ENCODE measurements around the gene THOC5. TPM values are rescaled to one million over a fixed set of nuclear protein-coding genes. Genes with fewer than 3 reads are reported as not detected.

THOC5 gene
- total and polyA plus RNA-seq, 4 donors: 21.0 to 51.8 (median 27.9) TPM

DNA sequence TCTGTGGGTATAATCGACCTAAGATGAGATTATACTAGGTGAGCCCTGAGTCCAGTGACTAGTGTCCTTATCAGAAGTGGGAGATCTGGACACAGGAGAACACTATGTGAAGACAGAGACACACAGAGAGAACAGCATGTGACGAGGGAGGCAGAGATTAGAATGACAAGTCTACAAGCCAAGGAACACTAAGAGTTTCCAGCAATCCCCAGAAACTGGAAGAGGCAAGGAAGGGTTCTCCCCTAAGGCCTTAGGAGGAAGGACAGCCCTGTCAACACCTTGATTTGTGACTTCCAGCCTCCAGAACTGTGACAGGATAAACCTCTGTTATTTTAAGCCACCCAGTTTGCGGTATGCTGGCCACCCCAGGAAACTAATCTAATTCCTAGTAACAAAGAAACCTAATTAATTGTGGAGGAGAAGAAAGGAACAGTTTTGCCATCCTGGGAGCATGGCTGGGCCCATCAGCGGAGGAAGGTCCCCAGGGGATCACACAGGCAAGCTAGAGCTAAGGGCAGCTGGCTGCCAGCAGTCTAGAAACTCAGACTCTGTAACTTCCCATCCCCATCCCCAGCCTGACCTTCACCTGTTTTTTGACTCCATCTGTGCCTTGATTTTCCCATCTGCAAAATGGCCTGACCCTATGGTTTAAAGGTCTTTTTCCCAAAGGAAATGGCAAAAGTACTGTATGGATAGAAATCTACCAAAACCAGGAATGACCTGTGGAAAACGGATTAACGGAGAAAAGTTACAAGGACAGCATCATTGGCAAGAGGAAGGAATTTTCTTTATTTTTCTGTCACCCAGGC, 10.3 kb upstream of the THOC5 start:
- H3K4me1 ChIP-seq (ENCODE audit: control insufficient read depth in 5 of 5, insufficient read depth in 5 of 5, low read length in 5 of 5): no peaks in the 10 kb centered on the region
- H3K27ac ChIP-seq (ENCODE audit: low read depth in 1 of 2, low read length in 1 of 2): peak overlapping the region in 1 of 2 donors; percentile 65
- no peak overlapping the region for H3K4me3 ChIP-seq
- no peak overlapping the region for H3K9ac ChIP-seq (ENCODE audit: insufficient read depth in 1 of 2, low read length in 2 of 2)
- WGBS, 2 donors: 91 to 92% methylated on average over 6 of the region's 6 CpGs
- no peaks in the 10 kb centered on the region for H3K27me3 ChIP-seq (ENCODE audit: control insufficient read depth in 3 of 3, insufficient read depth in 3 of 3, low read length in 2 of 3)
- H3K36me3 ChIP-seq (ENCODE audit: control insufficient read depth in 4 of 4, insufficient read depth in 4 of 4, low read length in 4 of 4): peaks cover 0 to 36% (median 25%) of the 10 kb centered on the region in 4 donors
- DNase-seq (no peak), ATAC-seq (ENCODE audit: insufficient read depth, low FRiP score) (no peak)
- H3K9me3 ChIP-seq (ENCODE audit: control insufficient read depth in 4 of 4, insufficient read depth in 3 of 4, low read length in 3 of 4): no peaks in the 10 kb centered on the region
- TF ChIP-seq, protein P1, sequence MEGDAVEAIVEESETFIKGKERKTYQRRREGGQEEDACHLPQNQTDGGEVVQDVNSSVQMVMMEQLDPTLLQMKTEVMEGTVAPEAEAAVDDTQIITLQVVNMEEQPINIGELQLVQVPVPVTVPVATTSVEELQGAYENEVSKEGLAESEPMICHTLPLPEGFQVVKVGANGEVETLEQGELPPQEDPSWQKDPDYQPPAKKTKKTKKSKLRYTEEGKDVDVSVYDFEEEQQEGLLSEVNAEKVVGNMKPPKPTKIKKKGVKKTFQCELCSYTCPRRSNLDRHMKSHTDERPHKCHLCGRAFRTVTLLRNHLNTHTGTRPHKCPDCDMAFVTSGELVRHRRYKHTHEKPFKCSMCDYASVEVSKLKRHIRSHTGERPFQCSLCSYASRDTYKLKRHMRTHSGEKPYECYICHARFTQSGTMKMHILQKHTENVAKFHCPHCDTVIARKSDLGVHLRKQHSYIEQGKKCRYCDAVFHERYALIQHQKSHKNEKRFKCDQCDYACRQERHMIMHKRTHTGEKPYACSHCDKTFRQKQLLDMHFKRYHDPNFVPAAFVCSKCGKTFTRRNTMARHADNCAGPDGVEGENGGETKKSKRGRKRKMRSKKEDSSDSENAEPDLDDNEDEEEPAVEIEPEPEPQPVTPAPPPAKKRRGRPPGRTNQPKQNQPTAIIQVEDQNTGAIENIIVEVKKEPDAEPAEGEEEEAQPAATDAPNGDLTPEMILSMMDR (IDR thresholded peaks at IDR 0.05; ENCODE audit: control extremely low read depth, extremely low read depth): no peak

DNA sequence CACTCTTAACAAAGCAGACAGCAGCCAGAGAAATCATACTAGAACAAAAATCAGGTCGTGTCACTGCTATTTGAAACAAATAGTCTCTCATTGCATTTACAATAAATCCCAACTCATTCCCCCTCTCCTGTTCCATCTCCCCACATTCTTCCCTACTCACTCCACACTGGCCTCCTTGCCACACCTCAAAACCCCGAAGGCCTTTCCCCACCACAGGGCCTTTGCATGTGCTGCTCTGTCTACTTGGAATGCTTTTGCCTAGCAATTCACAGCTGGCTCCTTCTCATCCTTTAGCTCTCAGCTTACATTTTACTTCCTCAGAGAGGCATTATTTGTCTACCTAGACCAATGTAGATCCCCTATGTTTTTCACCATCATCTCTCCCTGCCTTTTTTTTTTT, 6.3 kb upstream of the THOC5 start:
- H3K9me3 ChIP-seq (ENCODE audit: control insufficient read depth in 4 of 4, insufficient read depth in 3 of 4, low read length in 3 of 4): no peaks in the 10 kb centered on the region
- peaks cover 0 to 12% (median 0%) of the 10 kb centered on the region in 5 donors for H3K4me1 ChIP-seq (ENCODE audit: control insufficient read depth in 5 of 5, insufficient read depth in 5 of 5, low read length in 5 of 5)
- H3K36me3 ChIP-seq (ENCODE audit: control insufficient read depth in 4 of 4, insufficient read depth in 4 of 4, low read length in 4 of 4): peaks cover 3 to 36% (median 30%) of the 10 kb centered on the region in 4 donors
- no peak overlapping the region for H3K9ac ChIP-seq (ENCODE audit: insufficient read depth in 1 of 2, low read length in 2 of 2)
- TF ChIP-seq, protein P1 (IDR thresholded peaks at IDR 0.05; ENCODE audit: control extremely low read depth, extremely low read depth): no peak
- no peaks in the 10 kb centered on the region for H3K27me3 ChIP-seq (ENCODE audit: control insufficient read depth in 3 of 3, insufficient read depth in 3 of 3, low read length in 2 of 3)
- no peak overlapping the region for H3K27ac ChIP-seq (ENCODE audit: low read depth in 1 of 2, low read length in 1 of 2)
- no peak overlapping the region for H3K4me3 ChIP-seq
- DNase-seq (no peak), ATAC-seq (ENCODE audit: insufficient read depth, low FRiP score) (no peak)
- 93 to 94% methylated on average over 2 of the region's 2 CpGs for WGBS, 2 donors

DNA sequence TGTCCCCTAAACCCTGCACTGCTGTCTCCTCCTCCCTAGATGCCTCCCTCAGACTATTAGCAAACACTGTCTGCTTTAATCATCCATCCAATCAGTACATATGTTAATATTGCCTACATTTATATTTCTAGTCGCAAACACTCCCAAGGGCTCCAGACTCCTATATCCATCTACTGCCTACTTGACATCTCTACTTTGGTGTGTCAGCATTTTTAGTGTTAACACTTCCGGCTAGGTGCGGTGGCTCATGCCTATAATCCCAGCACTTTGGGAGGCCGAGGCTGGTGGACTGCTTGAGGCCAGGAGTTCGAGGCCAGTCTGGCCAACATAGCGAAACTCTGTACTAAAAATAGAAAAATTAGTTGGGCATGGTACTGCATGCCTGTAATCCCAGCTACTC, 5.5 kb upstream of the THOC5 start:
- H3K27ac ChIP-seq (ENCODE audit: low read depth in 1 of 2, low read length in 1 of 2): no peak overlapping the region
- H3K36me3 ChIP-seq (ENCODE audit: control insufficient read depth in 4 of 4, insufficient read depth in 4 of 4, low read length in 4 of 4): peaks cover 3 to 35% (median 30%) of the 10 kb centered on the region in 4 donors
- 96 to 97% methylated on average over 6 of the region's 6 CpGs for WGBS, 2 donors
- peaks cover 0 to 20% (median 0%) of the 10 kb centered on the region in 5 donors for H3K4me1 ChIP-seq (ENCODE audit: control insufficient read depth in 5 of 5, insufficient read depth in 5 of 5, low read length in 5 of 5)
- no peak overlapping the region for H3K4me3 ChIP-seq
- no peak overlapping the region for H3K9ac ChIP-seq (ENCODE audit: insufficient read depth in 1 of 2, low read length in 2 of 2)
- ATAC-seq (ENCODE audit: insufficient read depth, low FRiP score) (no peak), DNase-seq (no peak)
- H3K9me3 ChIP-seq (ENCODE audit: control insufficient read depth in 4 of 4, insufficient read depth in 3 of 4, low read length in 3 of 4): no peaks in the 10 kb centered on the region
- TF ChIP-seq, protein P1 (IDR thresholded peaks at IDR 0.05; ENCODE audit: control extremely low read depth, extremely low read depth): no peak
- H3K27me3 ChIP-seq (ENCODE audit: control insufficient read depth in 3 of 3, insufficient read depth in 3 of 3, low read length in 2 of 3): no peaks in the 10 kb centered on the region

Measured in lung (tissue), 12 donors.